IMR-90 (cell line): ENCODE results near the gene GRIN1. TPM values are rescaled to one million over a fixed set of nuclear protein-coding genes. Genes with fewer than 3 reads are reported as not detected.
A peak's percentile ranks its signal among the peaks of the same experiment; 100 is the strongest.

Source experiments
- ATAC-seq: fragments of 200-7000 bp; cut with Tn5 transposase; 2 replicates; pipeline ENCODE4 v1.9.1; 2020; ENCODE audit warnings: low read depth, mild to moderate bottlenecking, moderate library complexity
- BruUV-seq: library from RNA; stranded (reverse); fragments of 400-500 nt; replicated peaks from 2 replicates; lab custom pipeline; 2021; lab: Mats Ljungman, UMichigan
- CTCF ChIA-PET: fragments of 300-600 bp; formaldehyde crosslinking; extraction: SDS; loops from one replicate; lab custom pipeline; 2021; ENCODE audit warnings: antibody characterized with exemption; lab: Yijun Ruan, JAX
- POLR2A ChIA-PET: fragments of 300-600 bp; sonication (Branson Sonifier 250); formaldehyde crosslinking; loops from one replicate; lab custom pipeline; 2022; ENCODE audit warnings: antibody characterized with exemption; ENCODE audit not compliant: unreplicated experiment; lab: Charles Lee
- DNase-seq: peaks from one replicate; pipeline ENCODE4 v3.0.0; 2013
- H2AFZ ChIP-seq: replicated peaks from 2 replicates; pipeline ENCODE3; 2013; ENCODE audit warnings: low read length, mild to moderate bottlenecking; ENCODE audit not compliant: poor library complexity
- H2AK5ac ChIP-seq: 2 replicates; pipeline ENCODE4 v1.6.1; 2013; ENCODE audit warnings: low read depth, low read length, inconsistent platforms
- H2AK9ac ChIP-seq: replicated peaks from 2 replicates; pipeline ENCODE3; 2013; ENCODE audit warnings: mild to moderate bottlenecking, low read depth, low read length, moderate library complexity; ENCODE audit not compliant: poor library complexity
- H2BK120ac ChIP-seq: 2 replicates; pipeline ENCODE4 v1.6.1; 2013; ENCODE audit warnings: low read depth, low read length, inconsistent platforms
- H2BK15ac ChIP-seq: 3 replicates; pipeline ENCODE4 v1.6.1; 2013; ENCODE audit warnings: low read depth, low read length, inconsistent platforms
- H2BK20ac ChIP-seq: 2 replicates; pipeline ENCODE4 v1.6.1; 2013; ENCODE audit warnings: low read depth, mild to moderate bottlenecking, inconsistent platforms, low read length, moderate library complexity
- H2BK5ac ChIP-seq: 2 replicates; pipeline ENCODE4 v1.6.1; 2013; ENCODE audit warnings: mild to moderate bottlenecking, low read depth, low read length, inconsistent platforms; ENCODE audit not compliant: poor library complexity, severe bottlenecking
- H3K14ac ChIP-seq: replicated peaks from 2 replicates; pipeline ENCODE4 v1.6.1; 2013; ENCODE audit warnings: low read depth, low read length, inconsistent platforms
- H3K18ac ChIP-seq: 2 replicates; pipeline ENCODE4 v1.6.1; 2013; ENCODE audit warnings: low read depth, low read length, control low read depth
- H3K23ac ChIP-seq: 2 replicates; pipeline ENCODE4 v1.6.1; 2013; ENCODE audit warnings: low read depth, low read length, inconsistent platforms
- H3K27ac ChIP-seq: 2 replicates; pipeline ENCODE4 v1.5.1; 2013; ENCODE audit warnings: mild to moderate bottlenecking, control low read depth, low read length; ENCODE audit not compliant: insufficient read depth
- H3K27me3 ChIP-seq: 2 replicates; pipeline ENCODE4 v1.6.1; 2013; ENCODE audit warnings: low read length; ENCODE audit not compliant: control insufficient read depth, insufficient read depth
- H3K36me3 ChIP-seq: 2 replicates; pipeline ENCODE4 v1.6.1; 2013; ENCODE audit warnings: low read length, mixed read lengths; ENCODE audit not compliant: control insufficient read depth, insufficient read depth
- H3K4ac ChIP-seq: 2 replicates; pipeline ENCODE4 v1.6.1; 2013; ENCODE audit warnings: low read depth, low read length, inconsistent platforms
- H3K4me1 ChIP-seq: 2 replicates; pipeline ENCODE4 v1.6.1; 2013; ENCODE audit warnings: low read length, mixed read lengths; ENCODE audit not compliant: control insufficient read depth, insufficient read depth
- H3K4me2 ChIP-seq: 2 replicates; pipeline ENCODE4 v1.6.1; 2013; ENCODE audit warnings: low read depth, mild to moderate bottlenecking, control low read depth, low read length, moderate library complexity
- H3K4me3 ChIP-seq: 2 replicates; pipeline ENCODE4 v1.5.1; 2013; ENCODE audit warnings: low read depth, mild to moderate bottlenecking, control low read depth, low read length, moderate library complexity; ENCODE audit not compliant: insufficient read depth
- H3K56ac ChIP-seq: 2 replicates; pipeline ENCODE4 v1.6.1; 2013; ENCODE audit warnings: low read length, inconsistent platforms; ENCODE audit not compliant: insufficient read depth; ENCODE audit errors: extremely low read depth
- H3K79me1 ChIP-seq, 2 experiments: 2 replicates each; pipeline ENCODE4 v1.6.1; 2013; ENCODE audit warnings: low read length in 2 of 2, inconsistent platforms in 1 of 2, low read depth in 1 of 2
- H3K9ac ChIP-seq: 2 replicates; pipeline ENCODE4 v1.6.1; 2013; ENCODE audit warnings: low read depth, low read length, control low read depth
- H3K9me1 ChIP-seq: 2 replicates; pipeline ENCODE4 v1.6.1; 2013; ENCODE audit warnings: low read length, inconsistent platforms; ENCODE audit not compliant: insufficient read depth
- H3K9me3 ChIP-seq: 2 replicates; pipeline ENCODE4 v1.6.1; 2013; ENCODE audit warnings: low read length; ENCODE audit not compliant: control insufficient read depth, insufficient read depth
- H4K20me1 ChIP-seq: 2 replicates; pipeline ENCODE4 v1.6.1; 2013; ENCODE audit warnings: low read length, inconsistent platforms; ENCODE audit not compliant: insufficient read depth
- H4K5ac ChIP-seq: 2 replicates; pipeline ENCODE4 v1.6.1; 2013; ENCODE audit warnings: mild to moderate bottlenecking, low read depth, low read length, control low read depth
- H4K8ac ChIP-seq, 2 experiments: 2 replicates each; pipeline ENCODE4 v1.6.1; 2013; ENCODE audit warnings: low read depth in 2 of 2, low read length in 2 of 2, control low read depth in 1 of 2, inconsistent platforms in 1 of 2
- H4K91ac ChIP-seq: 2 replicates; pipeline ENCODE4 v1.6.1; 2013; ENCODE audit warnings: low read depth, low read length, inconsistent platforms; ENCODE audit not compliant: insufficient read depth
- CHD1 ChIP-seq: IDR thresholded peaks from 2 replicates; pipeline ENCODE4 v1.6.1; 2012; ENCODE audit warnings: low read depth, low read length, improper control_type of control experiment
- MAZ ChIP-seq: IDR thresholded peaks from 2 replicates; pipeline ENCODE4 v1.6.1; 2012; ENCODE audit warnings: low read depth, mild to moderate bottlenecking, low read length, improper control_type of control experiment, moderate library complexity, borderline replicate concordance
- POLR2A ChIP-seq: IDR thresholded peaks from 2 replicates; pipeline ENCODE4 v1.6.1; 2012; ENCODE audit warnings: mild to moderate bottlenecking, low read depth, low read length
- RCOR1 ChIP-seq: IDR thresholded peaks from 2 replicates; pipeline ENCODE4 v1.6.1; 2012; ENCODE audit warnings: mild to moderate bottlenecking, low read length, improper control_type of control experiment; ENCODE audit not compliant: insufficient replicate concordance
- WGBS, 2 experiments: methylation state at CpG; one replicate each; pipeline versions ENCODE4 v1.1.5 to v1.1.7; 2013; ENCODE audit warnings: missing lambda C conversion rate in 2 of 2; ENCODE audit not compliant: insufficient read length in 1 of 2; ENCODE audit errors: extremely low coverage in 2 of 2; 5-methylcytosine and 5-hydroxymethylcytosine counted together
- dilution Hi-C: fragments of 300-500 bp; cut with HindIII; formaldehyde crosslinking; loops from one replicate; pipeline ENCODE4 v1.14.3; 2018; ENCODE audit warnings: low sequenced_read_pairs; ENCODE audit not compliant: unreplicated experiment
- in situ Hi-C: fragments of 300-500 bp; cut with MboI; formaldehyde crosslinking; loops from 3 replicates; pipeline ENCODE4 v1.14.3; 2019; ENCODE audit warnings: low sequenced_read_pairs, inconsistent platforms, mixed read lengths
- intact Hi-C: fragments of 100-400 bp; cut with micrococcal nuclease; formaldehyde crosslinking; loops from 2 replicates; pipeline ENCODE4 v1.10.0; 2022
- polyA plus RNA-seq, 3 experiments: library from polyadenylated mRNA; depleted of rRNA; stranded (reverse); fragments of >200 nt; gene quantifications; 2 replicates each; pipeline ENCODE4 v1.2.3, GENCODE V29; 2012; ENCODE audit warnings: low replicate concordance in 1 of 3
- total RNA-seq: library from RNA; depleted of rRNA; stranded (reverse); fragments of >200 nt; gene quantifications from 2 replicates; pipeline ENCODE4 v1.2.3, GENCODE V29; 2012

Gene GRIN1
- total and polyA plus RNA-seq, 2 of the 4 experiments (the other 2 are of a cell fraction) = 0.09 TPM; not detected in 1

- no peak for TF ChIP-seq RCOR1
These were observed 29.0 kb downstream of the GRIN1 start (continued) for GRCh38 chr9:137167747-137168572.

GRCh38 chr9:137168573-137168903 is 29.6 kb downstream of the GRIN1 start:
- H3K23ac ChIP-seq = no peak overlapping the region
- peaks cover 82% of the 10 kb centered on the region for H3K27me3 ChIP-seq
- no peak overlapping the region for H2BK15ac ChIP-seq
- no peaks in the 10 kb centered on the region for H3K9me3 ChIP-seq
- ChIA-PET POLR2A (no interaction called here), CTCF (no interaction called here)
- H2BK20ac ChIP-seq = no peak overlapping the region
- no peak overlapping the region for H4K91ac ChIP-seq
- no peak overlapping the region for H4K8ac ChIP-seq
- H3K4me2 ChIP-seq = no peak overlapping the region; the same call in 1 of the 2 replicates
- no peaks in the 10 kb centered on the region for H3K79me1 ChIP-seq
- H2BK120ac ChIP-seq = no peak overlapping the region
- no peak overlapping the region for H2AK5ac ChIP-seq
- H4K5ac ChIP-seq = no peak overlapping the region
- WGBS, 2 experiments = 0% methylated on average over 9 of the region's 36 CpGs; no CpG with 5 or more reads in 1 of the 2 experiments
- H2AK9ac ChIP-seq = no peak overlapping the region
- TF ChIP-seq MAZ = no peak
- no peak for TF ChIP-seq POLR2A
- no peak for TF ChIP-seq CHD1
- H3K18ac ChIP-seq = no peak overlapping the region
- no peak overlapping the region for H2BK5ac ChIP-seq
- H2AFZ ChIP-seq = peak overlapping the region; percentile 51
- no peak overlapping the region for H3K14ac ChIP-seq
- no peaks in the 10 kb centered on the region for H4K20me1 ChIP-seq
- no peak overlapping the region for H3K27ac ChIP-seq
- dilution Hi-C loops = no loop called here
- no peak overlapping the region for H3K4ac ChIP-seq
- H3K4me3 ChIP-seq = 0 out of 2 replicates have a peak overlapping the region, but pooled peaks have one; percentile 7
- intact Hi-C loops = no loop called here
- ATAC-seq (peak; percentile 18), DNase-seq (no peak)
- H3K56ac ChIP-seq = no peak overlapping the region
- BruUV-seq = no TSS peak
- H3K36me3 ChIP-seq = no peaks in the 10 kb centered on the region
- no peaks in the 10 kb centered on the region for H3K9me1 ChIP-seq
- H3K4me1 ChIP-seq = peaks cover 4% of the 10 kb centered on the region; the same call in 1 of the 2 replicates
- no peak overlapping the region for H3K9ac ChIP-seq
- in situ Hi-C loops = no loop called here
